ENCODE results near the gene CNTN4.

The CNTN4 gene

DNA sequence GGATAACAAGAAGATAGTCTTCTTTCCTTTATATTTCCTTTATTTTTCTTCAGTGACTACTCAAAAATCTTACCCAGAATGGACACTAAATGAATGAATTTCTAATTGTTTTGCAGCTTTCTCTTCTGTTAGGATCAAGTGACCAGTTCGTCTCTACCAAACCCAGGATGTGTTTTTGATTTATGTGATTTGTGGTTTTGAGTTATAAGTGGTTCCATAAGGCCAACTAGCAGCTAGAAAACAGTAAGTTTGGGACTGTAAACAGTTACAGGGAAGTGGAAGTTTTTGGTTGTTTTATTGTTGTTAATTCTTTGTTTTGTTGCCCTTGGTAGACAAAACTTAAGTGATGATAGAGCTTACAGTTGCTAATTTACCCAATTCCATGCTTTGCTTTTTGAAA, 555.0 kb downstream of the CNTN4 start:
- TF ChIP-seq, protein P1, sequence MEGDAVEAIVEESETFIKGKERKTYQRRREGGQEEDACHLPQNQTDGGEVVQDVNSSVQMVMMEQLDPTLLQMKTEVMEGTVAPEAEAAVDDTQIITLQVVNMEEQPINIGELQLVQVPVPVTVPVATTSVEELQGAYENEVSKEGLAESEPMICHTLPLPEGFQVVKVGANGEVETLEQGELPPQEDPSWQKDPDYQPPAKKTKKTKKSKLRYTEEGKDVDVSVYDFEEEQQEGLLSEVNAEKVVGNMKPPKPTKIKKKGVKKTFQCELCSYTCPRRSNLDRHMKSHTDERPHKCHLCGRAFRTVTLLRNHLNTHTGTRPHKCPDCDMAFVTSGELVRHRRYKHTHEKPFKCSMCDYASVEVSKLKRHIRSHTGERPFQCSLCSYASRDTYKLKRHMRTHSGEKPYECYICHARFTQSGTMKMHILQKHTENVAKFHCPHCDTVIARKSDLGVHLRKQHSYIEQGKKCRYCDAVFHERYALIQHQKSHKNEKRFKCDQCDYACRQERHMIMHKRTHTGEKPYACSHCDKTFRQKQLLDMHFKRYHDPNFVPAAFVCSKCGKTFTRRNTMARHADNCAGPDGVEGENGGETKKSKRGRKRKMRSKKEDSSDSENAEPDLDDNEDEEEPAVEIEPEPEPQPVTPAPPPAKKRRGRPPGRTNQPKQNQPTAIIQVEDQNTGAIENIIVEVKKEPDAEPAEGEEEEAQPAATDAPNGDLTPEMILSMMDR (IDR thresholded peaks at IDR 0.05; ENCODE audit: low read depth, low read length): no peak
- no peak overlapping the region for H3K4me3 ChIP-seq (ENCODE audit: low read depth, low read length)

DNA sequence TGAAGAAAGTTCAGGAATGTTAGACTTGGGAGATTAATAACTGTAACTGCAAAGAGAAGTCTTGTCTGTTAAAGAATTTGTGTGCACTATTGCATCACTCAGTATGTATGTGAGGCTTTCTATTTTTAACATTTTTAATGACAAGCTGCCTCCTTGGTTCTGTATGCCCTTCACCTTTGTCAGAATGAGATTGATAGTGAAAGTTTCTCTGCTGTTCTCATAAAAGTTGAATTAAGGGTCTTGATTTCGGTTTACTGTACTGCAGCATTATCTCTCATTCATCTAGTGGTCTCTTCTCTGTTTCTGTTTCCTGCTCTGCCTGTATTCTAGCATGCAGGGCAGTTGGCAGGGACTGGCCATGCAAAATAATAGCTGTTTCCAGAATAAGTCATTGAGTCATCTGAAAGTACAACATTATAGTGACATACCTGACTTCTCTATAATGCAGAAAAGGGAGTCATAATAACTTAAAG, 556.6 kb downstream of the CNTN4 start:
- TF ChIP-seq, protein P1 (IDR thresholded peaks at IDR 0.05; ENCODE audit: low read depth, low read length): no peak
- H3K4me3 ChIP-seq (ENCODE audit: low read depth, low read length): no peak overlapping the region

DNA sequence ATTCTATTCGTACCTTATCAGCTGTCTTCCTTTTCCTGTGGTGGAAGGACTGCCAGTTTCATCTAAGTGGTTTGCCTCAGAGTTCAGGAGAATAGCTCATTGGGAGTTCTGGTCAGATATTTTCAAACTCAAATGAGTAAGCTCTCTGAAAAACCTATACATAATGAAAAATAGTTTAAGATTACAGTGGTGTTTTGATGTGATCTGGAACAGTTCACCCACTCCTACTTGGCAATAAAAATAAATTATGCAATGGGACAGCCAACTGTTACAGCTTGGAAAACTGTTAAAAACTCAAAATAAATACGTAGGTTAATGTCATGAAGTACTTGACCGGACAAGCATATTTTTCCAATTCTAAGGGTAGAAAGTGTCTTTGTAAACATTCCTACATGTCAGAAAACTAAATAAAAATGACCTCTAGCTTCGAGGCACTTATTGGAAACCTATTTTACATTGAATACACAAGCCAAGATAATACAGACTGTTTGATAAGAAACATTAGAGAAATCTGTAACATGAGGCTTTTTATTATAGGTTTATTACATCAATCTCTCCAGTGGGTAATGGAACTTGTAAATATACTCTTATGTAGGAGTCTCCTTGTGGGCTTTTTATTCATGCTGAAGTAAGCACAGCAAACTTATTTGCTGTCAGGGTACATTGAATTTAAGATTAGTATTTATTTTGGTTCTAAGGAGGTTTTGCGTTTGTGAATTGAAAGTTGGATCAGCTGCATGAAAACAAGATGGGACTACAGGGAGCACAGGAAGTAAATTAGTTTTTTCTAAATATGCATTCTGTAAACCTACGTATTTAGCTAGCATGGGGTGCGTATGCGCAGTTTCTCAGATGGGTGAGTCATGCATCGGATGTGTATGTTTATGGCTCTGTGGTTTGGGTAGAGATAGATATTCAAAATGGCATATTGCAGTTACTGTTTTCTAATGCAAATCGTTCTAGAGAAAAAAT, 558.4 kb downstream of the CNTN4 start:
- H3K4me3 ChIP-seq (ENCODE audit: low read depth, low read length): no peak overlapping the region
- TF ChIP-seq, protein P1 (IDR thresholded peaks at IDR 0.05; ENCODE audit: low read depth, low read length): no peak

DNA sequence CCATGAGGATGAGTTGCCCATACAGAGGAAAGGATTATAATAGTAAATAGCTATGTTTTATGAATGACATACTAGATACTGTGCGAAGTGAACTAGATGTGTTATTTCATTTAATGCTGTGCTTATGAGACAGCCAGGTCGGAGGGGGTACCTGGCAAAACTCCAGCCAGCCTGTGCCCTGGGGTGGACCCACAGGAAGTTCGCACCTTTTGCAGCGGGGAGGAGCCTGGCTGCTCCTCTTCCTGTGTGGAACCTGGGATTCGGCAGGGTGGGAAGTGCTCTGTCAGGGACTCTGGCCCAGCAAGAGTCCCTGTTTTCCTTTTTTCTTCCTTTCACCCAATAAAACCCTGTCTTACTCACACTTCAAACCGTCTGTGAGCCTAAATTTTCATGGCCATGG, 559.3 kb downstream of the CNTN4 start:
- TF ChIP-seq, protein P1 (IDR thresholded peaks at IDR 0.05; ENCODE audit: low read depth, low read length): no peak
- no peak overlapping the region for H3K4me3 ChIP-seq (ENCODE audit: low read depth, low read length)

DNA sequence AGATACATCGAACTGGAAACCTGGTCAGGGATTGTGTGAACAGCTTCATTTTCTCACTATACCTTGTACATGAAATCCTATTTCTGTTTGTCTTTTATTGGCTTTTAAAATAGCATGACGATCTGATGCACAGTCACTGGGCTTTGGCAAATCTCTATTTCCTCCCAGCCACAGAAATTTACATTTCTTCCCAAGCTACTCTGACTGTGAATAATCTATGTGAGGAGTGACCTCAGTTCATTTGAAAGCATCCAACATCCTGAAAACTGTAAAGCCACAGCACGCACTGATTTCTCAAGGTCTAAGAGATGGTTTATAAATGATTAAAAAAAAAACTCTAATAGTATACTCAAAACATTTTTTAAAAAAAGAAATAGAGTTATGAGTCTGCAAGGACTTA, 561.2 kb downstream of the CNTN4 start:
- TF ChIP-seq, protein P1 (IDR thresholded peaks at IDR 0.05; ENCODE audit: low read depth, low read length): no peak
- H3K4me3 ChIP-seq (ENCODE audit: low read depth, low read length): no peak overlapping the region

DNA sequence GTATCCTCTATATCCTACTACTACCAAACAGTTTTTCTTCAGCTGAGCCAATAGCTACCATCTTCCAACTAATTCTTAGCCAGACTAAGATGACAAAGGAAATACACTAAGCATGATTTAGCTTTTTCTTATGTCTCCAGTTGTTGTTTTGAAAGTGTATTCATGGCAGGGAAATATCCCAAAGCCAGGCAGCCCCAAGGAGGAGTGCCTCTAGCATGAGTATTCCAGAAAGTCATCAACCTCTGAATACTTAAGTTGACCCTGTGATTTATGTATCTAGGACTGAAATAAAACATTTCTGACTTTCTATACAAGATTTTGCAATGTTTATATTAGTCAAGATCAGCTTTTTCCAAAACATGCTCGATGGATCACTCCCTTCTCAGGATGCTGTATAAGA, 562.4 kb downstream of the CNTN4 start:
- H3K4me3 ChIP-seq (ENCODE audit: low read depth, low read length): no peak overlapping the region
- TF ChIP-seq, protein P1 (IDR thresholded peaks at IDR 0.05; ENCODE audit: low read depth, low read length): no peak

DNA sequence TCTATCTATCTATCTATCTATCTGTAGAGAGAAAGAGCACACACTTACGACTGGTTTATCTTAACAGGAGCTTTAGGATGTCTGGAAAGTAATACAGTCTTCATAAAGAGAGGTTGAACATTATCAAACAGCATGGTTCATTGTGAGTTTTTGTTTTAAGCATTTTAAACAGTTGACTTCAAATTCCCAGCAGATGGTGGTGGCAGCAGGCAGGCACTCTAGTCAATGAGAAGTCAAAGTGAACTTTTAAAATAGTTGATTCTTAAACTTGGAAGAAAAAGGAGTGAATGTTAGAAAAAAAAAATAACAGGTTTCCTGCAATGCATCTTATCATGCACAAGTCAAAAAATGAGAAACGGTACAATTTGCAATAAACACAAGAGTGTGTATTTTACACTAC, 578.8 kb downstream of the CNTN4 start:
- TF ChIP-seq, protein P1 (IDR thresholded peaks at IDR 0.05; ENCODE audit: low read depth, low read length): no peak
- no peak overlapping the region for H3K4me3 ChIP-seq (ENCODE audit: low read depth, low read length)

Data from WI38 (cell line).